PC-9 (cell line): ENCODE data around the gene CFL1. TPM values are rescaled to one million over a fixed set of nuclear protein-coding genes. Genes with fewer than 3 reads are reported as not detected.
A peak's percentile ranks its signal among the peaks of the same experiment; 100 is the strongest.

Source experiments
- BruUV-seq: library from RNA; stranded (reverse); fragments of 400-500 nt; replicated peaks from 2 replicates; lab custom pipeline; 2021; lab: Mats Ljungman, UMichigan
- CTCF ChIA-PET: fragments of 300-600 bp; sonication (Branson Sonifier 250); formaldehyde crosslinking; loops from one replicate; lab custom pipeline; 2022; ENCODE audit warnings: antibody characterized with exemption; lab: Charles Lee
- POLR2A ChIA-PET: fragments of 300-600 bp; sonication (Branson Sonifier 250); formaldehyde crosslinking; loops from one replicate; lab custom pipeline; 2022; ENCODE audit warnings: antibody characterized with exemption; ENCODE audit not compliant: unreplicated experiment; lab: Charles Lee
- DNase-seq, 2 experiments: peaks; one replicate each; pipeline versions ENCODE4 v3.0.0 to v3.0.0-alpha.2; 2015 to 2022; ENCODE audit warnings: mixed read lengths in 1 of 2
- H2AFZ ChIP-seq: fragments of 200-600 bp; sonication (generic); 2 replicates; pipeline ENCODE4 v1.8.1; 2017; ENCODE audit warnings: antibody characterized with exemption
- H3F3A ChIP-seq: fragments of 200-600 bp; sonication (generic); 2 replicates; pipeline ENCODE4 v1.8.1; 2017; ENCODE audit warnings: antibody characterized with exemption, mild to moderate bottlenecking, low read depth; ENCODE audit not compliant: insufficient read depth
- H3K27ac ChIP-seq: fragments of 200-600 bp; sonication (generic); 2 replicates; pipeline ENCODE4 v1.6.1; 2016; ENCODE audit warnings: mixed run types
- H3K27me3 ChIP-seq: fragments of 200-600 bp; sonication (generic); 2 replicates; pipeline ENCODE4 v1.6.1; 2016; ENCODE audit warnings: low read depth, mixed run types; ENCODE audit not compliant: insufficient read depth
- H3K36me3 ChIP-seq: fragments of 200-600 bp; sonication (generic); 2 replicates; pipeline ENCODE4 v1.6.1; 2016; ENCODE audit warnings: low read depth, mixed run types
- H3K4me1 ChIP-seq: fragments of 200-600 bp; sonication (generic); replicated peaks from 2 replicates; pipeline ENCODE4 v1.6.1; 2016; ENCODE audit warnings: mixed run types; ENCODE audit not compliant: insufficient read depth
- H3K4me2 ChIP-seq: fragments of 200-600 bp; sonication (generic); 2 replicates; pipeline ENCODE4 v1.6.1; 2017; ENCODE audit warnings: mixed run types
- H3K4me3 ChIP-seq: fragments of 200-600 bp; sonication (generic); 2 replicates; pipeline ENCODE4 v1.6.1; 2016; ENCODE audit warnings: mixed run types
- H3K79me2 ChIP-seq: fragments of 200-600 bp; sonication (generic); 2 replicates; pipeline ENCODE4 v1.6.1; 2017; ENCODE audit warnings: low read depth, mixed run types
- H3K9me2 ChIP-seq: fragments of 200-600 bp; sonication (generic); 2 replicates; pipeline ENCODE4 v1.8.1; 2017; ENCODE audit warnings: mild to moderate bottlenecking; ENCODE audit not compliant: insufficient read depth
- H3K9me3 ChIP-seq: fragments of 200-600 bp; sonication (generic); 2 replicates; pipeline ENCODE4 v1.8.1; 2016; ENCODE audit warnings: low read depth; ENCODE audit not compliant: insufficient read depth
- H4K20me1 ChIP-seq: fragments of 200-600 bp; sonication (generic); 2 replicates; pipeline ENCODE4 v1.8.1; 2017; ENCODE audit not compliant: insufficient read depth
- EZH2 ChIP-seq: fragments of 200-600 bp; sonication (generic); IDR thresholded peaks from 2 replicates; pipeline ENCODE4 v1.8.0; 2017; ENCODE audit warnings: antibody characterized with exemption, low read depth
- intact Hi-C: fragments of 100-400 bp; cut with micrococcal nuclease; formaldehyde crosslinking; loops from one replicate; pipeline ENCODE4 v1.10.0; 2022; ENCODE audit not compliant: unreplicated experiment
- total RNA-seq: library from RNA; stranded (reverse); gene quantifications from 2 replicates; pipeline ENCODE4 v1.2.3, GENCODE V29; 2021
- TF ChIP-seq, protein P1 (sequence below): fragments of 200-600 bp; sonication (generic); conservative IDR thresholded peaks from 2 replicates; pipeline ENCODE4 v1.6.1; 2017; ENCODE audit warnings: mixed run types, antibody characterized with exemption, mild to moderate bottlenecking, moderate library complexity

CFL1 gene
- total RNA-seq, 1 experiment from 2014 or later, result 1,798 TPM

DNA sequence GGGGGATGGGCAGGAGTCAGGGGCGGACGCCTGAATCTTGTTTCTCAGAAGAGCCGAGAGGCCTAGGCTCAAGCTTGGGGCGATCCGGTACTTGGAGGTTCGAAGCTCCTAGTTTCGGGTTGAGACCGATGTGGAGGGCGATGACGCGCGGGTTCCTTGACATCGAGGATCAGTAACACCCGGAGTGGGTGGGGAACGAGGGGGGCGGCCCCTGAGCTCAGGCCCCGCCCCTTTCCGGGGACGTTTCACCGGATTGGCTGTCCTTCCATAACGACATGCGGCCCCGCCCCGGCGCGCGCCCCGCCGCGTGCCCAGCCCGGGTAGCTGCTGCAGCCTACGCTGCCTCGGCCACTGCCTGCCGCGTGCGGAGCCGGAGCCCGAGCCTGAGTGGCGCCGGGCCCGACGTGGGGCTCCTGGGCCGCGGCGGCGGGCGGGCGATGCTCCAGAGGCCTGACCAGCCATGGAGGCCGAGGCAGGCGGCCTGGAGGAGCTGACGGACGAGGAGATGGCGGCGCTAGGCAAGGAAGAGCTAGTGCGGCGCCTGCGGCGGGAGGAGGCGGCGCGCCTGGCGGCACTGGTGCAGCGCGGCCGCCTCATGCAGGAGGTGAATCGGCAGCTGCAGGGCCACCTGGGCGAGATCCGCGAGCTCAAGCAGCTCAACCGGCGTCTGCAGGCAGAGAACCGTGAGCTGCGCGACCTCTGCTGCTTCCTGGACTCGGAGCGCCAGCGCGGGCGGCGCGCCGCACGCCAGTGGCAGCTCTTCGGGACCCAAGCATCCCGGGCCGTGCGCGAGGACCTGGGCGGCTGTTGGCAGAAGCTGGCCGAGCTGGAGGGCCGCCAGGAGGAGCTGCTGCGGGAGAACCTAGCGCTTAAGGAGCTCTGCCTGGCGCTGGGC, 32.6 kb upstream of the CFL1 start, which contains the start of gene CCDC85B:
Gene CCDC85B, plus strand, starts transcription at position 350 of the 895 bp plus-strand sequence. Its CDS starts 111 bp downstream, at position 461.
- Histone ChIP-seq H3K4me3 (peak within 1 kb of the TSS; percentile 80), H3K9me3 (no peaks in the 10 kb centered on the region), H3K27me3 (no peaks in the 10 kb centered on the region), H3F3A (peaks cover 91% of the 10 kb centered on the region), H3K9me2 (no peaks in the 10 kb centered on the region), H3K4me2 (peak within 1 kb of the TSS; percentile 98), H4K20me1 (peaks cover 23% of the 10 kb centered on the region), H3K79me2 (peaks cover 57% of the 10 kb centered on the region), H3K36me3 (peaks cover 7% of the 10 kb centered on the region; the same call in 1 of the 2 replicates), H3K27ac (peak within 1 kb of the TSS; percentile 64), H3K4me1 (peaks cover 30% of the 10 kb centered on the region), H2AFZ (peak within 1 kb of the TSS; percentile 92)
- no peak for TF ChIP-seq EZH2
- TF ChIP-seq, protein P1, sequence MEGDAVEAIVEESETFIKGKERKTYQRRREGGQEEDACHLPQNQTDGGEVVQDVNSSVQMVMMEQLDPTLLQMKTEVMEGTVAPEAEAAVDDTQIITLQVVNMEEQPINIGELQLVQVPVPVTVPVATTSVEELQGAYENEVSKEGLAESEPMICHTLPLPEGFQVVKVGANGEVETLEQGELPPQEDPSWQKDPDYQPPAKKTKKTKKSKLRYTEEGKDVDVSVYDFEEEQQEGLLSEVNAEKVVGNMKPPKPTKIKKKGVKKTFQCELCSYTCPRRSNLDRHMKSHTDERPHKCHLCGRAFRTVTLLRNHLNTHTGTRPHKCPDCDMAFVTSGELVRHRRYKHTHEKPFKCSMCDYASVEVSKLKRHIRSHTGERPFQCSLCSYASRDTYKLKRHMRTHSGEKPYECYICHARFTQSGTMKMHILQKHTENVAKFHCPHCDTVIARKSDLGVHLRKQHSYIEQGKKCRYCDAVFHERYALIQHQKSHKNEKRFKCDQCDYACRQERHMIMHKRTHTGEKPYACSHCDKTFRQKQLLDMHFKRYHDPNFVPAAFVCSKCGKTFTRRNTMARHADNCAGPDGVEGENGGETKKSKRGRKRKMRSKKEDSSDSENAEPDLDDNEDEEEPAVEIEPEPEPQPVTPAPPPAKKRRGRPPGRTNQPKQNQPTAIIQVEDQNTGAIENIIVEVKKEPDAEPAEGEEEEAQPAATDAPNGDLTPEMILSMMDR, result 0 out of 2 replicates have a peak, but pooled peaks have one; percentile 35
- CTCF ChIA-PET, result interaction anchor here (0.6 to 3.2 kb wide), 9 partner anchors 25 to 238 kb away, joined by 3 to 24 read pairs (median 5); partner anchors contain the start of gene MUS81
- peak; percentile 86 to 99 for DNase-seq
- BruUV-seq, result no TSS peak
- POLR2A ChIA-PET, result interaction anchor here (0.5 to 3.2 kb wide), 21 partner anchors 8 to 1112 kb away, joined by 3 to 25 read pairs (median 4); partner anchors contain the start of genes MUS81, SART1 and SF1
- intact Hi-C loops, result no loop called here

DNA sequence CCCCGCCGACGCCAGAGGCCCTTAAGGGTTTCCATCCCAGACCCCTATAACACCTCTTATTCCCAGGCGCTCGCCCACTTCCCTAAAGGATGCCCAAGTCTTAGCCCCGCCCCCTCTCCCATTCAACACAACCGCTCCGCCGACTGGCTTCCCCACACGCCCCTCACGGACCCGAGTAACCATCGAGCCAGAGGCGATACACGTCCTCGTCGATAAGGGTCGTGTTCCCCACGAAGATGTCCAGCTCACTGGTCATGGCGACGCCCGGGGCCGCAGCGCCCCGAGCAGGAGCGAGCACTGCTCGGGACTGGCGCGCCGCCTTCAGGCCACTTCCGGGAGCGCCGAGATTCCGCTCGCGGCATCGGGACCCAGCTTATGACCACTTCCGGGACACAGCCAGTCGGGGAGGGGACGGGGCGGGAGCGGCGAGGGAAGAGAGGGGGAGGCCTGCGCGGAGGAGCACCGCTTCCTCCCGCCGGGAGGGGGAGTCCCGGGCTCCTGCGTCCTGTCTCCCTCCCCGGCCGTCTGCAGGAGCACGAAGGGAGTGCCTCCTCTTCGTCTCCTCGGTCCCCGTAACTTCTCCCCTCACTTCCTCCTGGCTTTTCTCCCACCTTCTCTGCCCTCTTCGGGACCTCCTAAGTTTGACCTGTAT, 30.3 kb upstream of the CFL1 start, which contains the start of gene FIBP:
Gene FIBP, minus strand, starts transcription at position 309 of the 652 bp plus-strand sequence. Its CDS starts 53 bp downstream, at position 256.
- Histone ChIP-seq H3K4me2 (peak within 1 kb of the TSS; percentile 98), H4K20me1 (0 out of 2 replicates have a peak, but pooled peaks cover 6% of the 10 kb centered on the region), H3K9me3 (no peaks in the 10 kb centered on the region), H3K27me3 (no peaks in the 10 kb centered on the region), H3K79me2 (peaks cover 36% of the 10 kb centered on the region), H3K27ac (peak within 1 kb of the TSS; percentile 51), H2AFZ (peak within 1 kb of the TSS; percentile 94), H3K4me1 (peaks cover 28% of the 10 kb centered on the region), H3K4me3 (peak within 1 kb of the TSS; percentile 80), H3K9me2 (no peaks in the 10 kb centered on the region), H3F3A (peaks cover 69% of the 10 kb centered on the region), H3K36me3 (peaks cover 18% of the 10 kb centered on the region; the same call in 1 of the 2 replicates)
- ChIA-PET CTCF (interaction anchor here (0.6 to 3.2 kb wide), 19 partner anchors 9 to 742 kb away, joined by 3 to 24 read pairs (median 4); partner anchors contain the start of genes MUS81 and SART1), POLR2A (interaction anchor here (0.5 to 1.1 kb wide), 18 partner anchors 10 to 1487 kb away, joined by 3 to 29 read pairs (median 6); partner anchors contain the start of genes EIF1AD, FOSL1, KAT5 and MUS81)
- TF ChIP-seq, protein P1, result peak; percentile 90
- TF ChIP-seq EZH2, result no peak
- intact Hi-C loops, result loop anchor here (1.0 to 10.0 kb wide), 7 partner anchors 29 to 251 kb away; partner anchors contain the start of genes C11orf68, DRAP1, SART1 and SIPA1
- no TSS peak for BruUV-seq
- peak; percentile 92 to 97 for DNase-seq
